NCI-H82 treated with DMSO at 0.1 percent for 48 hours (cell line): ENCODE results near the gene ACHE.
"Not testable (repeated sequence)": the region's sequence is repeated elsewhere in the genome, so short reads cannot be mapped to it uniquely, and the experiment has no call there.

Experiments used
- DNase-seq: peaks from one replicate; lab custom pipeline; 2025; ENCODE audit not compliant: unreplicated experiment; lab: John Stamatoyannopoulos, UW

The ACHE gene

DNA sequence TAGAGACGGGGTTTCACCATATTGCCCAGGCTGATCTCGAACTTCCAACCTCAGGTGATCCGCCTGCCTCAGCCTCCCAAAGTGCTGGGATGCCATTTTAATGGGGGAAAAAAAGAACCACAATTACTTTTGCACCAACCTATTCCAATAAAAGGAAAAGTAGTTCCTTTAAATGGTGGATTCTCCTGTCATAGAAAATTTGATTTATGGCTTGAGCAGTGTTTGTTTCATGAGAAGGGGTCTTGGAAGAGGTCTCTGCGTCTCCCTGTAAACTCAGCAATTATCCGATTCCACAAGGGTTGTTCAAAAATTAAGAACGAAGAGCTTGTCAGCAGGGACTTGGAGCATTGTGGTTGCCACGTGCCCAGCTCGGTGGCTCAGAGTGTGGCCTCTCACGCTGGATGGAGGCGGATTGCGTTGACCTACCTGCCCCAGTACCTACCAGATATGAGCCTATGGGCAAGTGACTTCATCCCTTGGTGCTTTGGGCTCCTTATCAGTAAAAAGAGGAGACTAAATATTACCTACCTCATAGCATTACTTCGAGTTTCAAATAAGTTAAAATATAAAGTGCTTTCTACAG, 31.3 kb downstream of the ACHE start:
- no peak for DNase-seq

DNA sequence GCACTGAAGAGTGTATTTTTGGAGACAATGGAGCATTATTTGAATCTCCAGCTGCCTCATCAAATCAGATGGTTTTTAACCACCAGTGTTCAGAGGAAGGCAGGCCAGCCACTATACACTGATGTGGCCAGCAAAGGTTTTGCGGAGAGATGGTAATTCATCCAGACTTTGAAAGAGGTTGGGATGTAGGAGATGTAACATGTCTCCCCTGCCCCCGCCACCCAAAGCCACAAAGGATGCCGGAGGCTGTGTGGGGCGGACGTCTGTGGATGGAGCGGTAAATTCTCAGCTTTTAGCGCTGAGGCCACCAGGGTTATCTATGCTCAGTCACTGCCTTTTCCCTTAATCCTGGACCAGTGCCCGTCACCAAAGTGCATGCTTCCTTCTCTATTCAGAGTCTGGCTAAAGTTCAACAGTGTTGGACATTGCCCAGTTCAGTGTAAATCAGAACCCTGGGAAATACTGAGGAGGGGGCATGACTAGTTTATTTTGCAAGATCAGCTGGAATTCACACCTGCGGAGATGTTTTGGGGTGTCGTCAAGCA, 32.2 kb downstream of the ACHE start:
- no peak for DNase-seq

DNA sequence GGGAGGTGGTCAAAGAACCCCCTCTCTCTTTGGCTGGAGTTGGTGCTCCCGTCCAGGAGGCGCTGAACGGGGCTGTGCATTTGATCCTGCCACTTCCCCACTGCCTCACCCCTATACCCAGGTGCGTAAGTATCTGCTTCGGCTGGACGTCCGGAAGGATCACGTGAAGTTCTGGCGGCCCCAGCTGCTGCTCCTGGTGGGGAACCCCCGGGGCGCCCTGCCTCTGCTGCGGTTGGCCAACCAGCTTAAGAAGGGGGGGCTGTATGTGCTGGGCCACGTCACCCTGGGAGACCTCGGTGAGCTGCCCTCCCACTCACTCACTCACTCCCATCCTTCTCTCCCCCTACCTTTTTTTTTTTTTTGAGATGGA, 34.1 kb downstream of the ACHE start:
- no peak for DNase-seq

DNA sequence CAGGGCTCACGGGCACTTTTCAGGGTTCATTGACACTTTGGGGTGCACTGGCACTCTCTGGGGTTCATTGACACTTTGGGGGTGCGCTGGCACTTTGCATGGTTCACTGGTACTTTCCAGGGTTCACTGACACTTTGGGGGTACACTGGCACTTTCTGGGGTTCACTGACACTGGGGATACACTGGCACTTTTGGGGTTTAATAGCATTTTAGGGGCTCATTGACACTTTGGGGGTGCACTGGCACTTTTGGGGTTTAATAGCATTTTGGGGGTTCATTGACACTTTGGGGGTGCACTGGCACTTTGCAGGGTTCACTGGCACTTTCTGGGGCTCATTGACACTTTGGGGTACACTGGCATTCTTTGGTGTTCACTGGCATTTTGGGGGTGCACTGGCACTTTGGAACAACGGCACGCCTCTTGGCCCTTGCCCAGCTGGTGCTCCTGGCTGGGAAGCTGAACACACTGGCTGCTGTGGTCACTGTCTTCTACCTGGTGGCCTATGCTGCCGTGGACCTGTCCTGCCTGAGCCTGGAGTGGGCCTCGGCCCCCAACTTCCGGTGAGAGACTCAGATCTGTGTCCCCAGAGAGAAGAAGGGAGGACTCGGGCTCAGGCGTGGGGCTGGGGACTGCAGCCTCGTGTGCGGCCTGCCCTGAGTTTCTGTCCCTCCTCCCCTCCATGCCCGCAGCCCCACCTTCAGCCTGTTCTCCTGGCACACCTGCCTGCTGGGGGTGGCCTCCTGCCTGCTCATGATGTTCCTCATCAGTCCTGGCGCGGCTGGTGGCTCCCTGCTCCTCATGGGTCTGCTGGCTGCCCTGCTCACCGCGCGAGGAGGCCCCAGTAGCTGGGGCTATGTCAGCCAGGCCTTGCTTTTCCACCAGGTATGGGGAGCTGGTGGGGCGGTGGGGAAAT, 34.7 kb downstream of the ACHE start:
- DNase-seq = no peak

DNA sequence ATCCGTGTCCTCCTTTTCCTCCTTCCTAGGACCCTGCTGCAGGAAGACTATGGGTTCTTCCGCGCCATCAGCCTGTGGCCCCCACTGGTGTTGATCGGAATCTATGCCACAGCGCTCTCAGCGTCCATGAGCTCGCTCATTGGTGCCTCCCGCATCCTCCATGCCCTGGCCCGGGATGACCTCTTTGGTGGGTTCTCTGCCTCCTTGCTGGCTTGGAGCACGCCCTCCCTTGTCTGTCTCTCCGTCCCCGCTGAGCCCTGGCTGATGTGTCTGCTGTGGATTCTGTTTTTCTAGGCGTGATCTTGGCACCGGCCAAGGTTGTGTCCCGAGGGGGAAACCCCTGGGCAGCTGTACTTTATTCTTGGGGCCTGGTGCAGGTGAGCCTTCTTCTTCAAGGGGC, 35.8 kb downstream of the ACHE start:
- no peak for DNase-seq

DNA sequence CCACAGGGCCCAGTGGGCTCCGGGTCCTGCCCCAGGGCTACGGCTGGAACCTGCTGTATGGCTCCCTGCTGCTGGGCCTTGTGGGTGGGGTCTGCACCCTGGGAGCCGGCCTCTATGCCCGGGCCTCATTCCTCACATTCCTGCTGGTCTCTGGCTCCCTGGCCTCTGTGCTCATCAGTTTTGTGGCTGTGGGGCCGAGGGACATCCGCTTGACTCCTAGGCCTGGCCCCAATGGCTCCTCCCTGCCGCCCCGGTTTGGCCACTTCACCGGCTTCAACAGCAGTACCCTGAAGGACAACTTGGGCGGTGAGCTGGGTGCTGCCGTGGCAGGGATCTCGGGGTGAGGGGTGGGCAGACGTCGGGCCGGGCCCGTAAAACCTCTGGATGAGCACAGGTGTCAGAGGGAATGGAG, 38.8 kb downstream of the ACHE start:
- DNase-seq = no peak

DNA sequence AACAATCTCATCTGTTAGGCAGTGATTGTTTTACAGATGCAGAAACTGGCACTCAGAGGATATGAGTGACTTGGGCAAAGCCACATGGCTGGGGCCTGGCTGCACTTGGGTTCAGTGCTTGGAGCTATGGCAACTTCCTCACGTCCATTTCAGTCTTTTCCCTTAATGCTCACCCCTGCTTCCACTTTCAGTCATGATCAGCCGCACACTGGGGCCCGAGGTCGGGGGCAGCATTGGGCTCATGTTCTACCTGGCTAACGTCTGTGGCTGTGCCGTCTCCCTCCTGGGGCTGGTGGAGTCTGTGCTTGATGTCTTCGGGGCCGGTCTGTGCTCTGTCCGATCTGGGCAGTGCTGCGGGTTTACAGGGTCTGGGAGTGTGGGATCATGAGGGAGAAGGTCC, 40.2 kb downstream of the ACHE start:
- DNase-seq = no peak

DNA sequence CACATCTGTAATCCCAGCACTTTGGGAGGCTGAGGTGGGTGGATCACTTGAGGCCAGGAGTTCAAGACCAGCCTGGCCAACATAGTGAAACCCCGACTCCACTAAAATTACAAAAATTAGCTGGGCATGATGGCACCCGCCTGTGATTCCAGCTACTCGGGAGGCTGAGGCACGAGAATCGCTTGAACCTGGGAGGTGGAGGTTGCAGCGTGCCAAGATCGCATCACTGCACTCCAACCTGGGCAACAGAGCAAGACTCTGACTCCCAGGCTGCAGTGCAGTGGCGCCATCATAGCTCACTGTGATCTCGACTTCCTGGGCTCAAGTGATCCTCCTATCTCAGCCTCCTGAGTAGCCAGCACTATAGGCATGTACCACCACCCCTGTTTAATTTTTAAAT, 40.8 kb downstream of the ACHE start:
- DNase-seq = not testable (repeated sequence)

DNA sequence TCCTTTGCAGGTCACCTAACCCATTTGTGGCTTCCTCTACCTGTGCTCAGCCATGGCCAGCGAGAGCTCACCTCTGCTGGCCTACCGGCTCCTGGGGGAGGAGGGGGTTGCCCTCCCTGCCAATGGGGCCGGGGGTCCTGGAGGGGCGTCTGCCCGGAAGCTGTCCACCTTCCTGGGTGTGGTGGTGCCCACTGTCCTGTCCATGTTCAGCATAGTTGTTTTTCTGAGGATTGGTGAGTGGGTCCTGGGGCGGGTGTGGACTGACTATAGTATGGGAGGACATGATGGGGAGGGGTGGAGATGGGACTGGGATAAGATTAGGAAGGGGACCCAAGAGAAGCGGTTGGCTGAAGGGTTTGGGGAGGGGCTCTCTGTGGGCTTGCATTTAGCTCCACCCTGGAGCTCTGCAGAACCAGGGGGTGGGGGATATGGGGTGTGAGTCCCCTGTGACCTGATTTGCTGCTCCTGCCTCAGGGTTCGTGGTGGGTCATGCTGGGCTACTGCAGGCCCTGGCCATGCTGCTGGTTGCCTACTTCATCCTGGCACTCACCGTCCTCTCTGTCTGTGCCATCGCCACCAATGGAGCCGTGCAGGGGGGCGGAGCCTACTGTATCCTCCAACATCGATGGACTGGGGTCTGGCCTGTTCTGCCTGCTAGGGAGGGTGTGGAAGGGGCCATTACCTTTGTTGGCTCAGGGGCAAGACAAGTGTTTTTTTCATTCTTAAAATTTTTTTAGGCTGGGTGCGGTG, 41.4 kb downstream of the ACHE start:
- DNase-seq = no peak

DNA sequence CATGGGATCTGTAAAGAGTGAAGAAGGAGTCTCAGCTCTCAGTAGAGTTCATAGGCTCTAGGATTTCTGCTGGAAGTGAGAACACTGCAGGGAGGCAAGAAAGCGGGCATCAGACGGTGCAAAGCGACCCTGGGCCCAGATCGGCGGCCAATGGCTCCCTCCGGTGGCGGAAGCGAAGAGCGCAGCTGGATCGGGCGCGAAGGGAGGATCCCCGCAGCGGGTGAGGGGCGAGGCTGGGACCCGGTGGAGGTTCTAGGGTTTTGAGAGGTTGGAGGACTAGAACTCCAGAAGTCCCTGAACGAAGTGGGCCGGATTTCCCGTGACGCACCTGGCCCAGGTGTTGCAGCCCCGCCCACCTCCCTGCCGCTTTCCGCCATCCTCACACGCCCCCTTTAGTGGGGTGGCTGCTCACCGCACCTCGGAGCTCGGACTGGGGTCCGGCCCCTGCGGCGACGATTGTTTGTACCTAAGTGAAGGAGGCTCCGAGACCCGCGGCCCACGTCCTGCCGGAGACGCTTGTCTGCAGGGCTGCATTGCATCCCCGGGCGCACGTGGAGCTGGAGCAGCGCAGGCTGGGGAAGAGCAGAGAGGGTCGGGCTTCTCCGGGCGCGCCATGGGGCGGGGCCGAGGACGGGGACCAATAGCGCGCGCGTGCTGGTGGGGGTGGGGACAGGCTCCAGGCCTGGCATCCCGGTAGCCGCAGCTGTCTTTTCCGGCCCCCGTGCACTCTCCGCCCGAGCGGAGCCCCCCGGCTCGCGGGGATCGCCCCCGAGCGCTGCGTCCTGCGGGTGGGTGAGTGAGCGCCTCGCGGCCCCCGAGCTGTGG, 43.4 kb downstream of the ACHE start, which contains the start of gene SLC12A9:
Gene SLC12A9, plus strand, starts transcription at position 666 of the 825 bp plus-strand sequence. CDS start 1,485 bp downstream, outside the sequence.
- DNase-seq = peak; percentile 72

DNA sequence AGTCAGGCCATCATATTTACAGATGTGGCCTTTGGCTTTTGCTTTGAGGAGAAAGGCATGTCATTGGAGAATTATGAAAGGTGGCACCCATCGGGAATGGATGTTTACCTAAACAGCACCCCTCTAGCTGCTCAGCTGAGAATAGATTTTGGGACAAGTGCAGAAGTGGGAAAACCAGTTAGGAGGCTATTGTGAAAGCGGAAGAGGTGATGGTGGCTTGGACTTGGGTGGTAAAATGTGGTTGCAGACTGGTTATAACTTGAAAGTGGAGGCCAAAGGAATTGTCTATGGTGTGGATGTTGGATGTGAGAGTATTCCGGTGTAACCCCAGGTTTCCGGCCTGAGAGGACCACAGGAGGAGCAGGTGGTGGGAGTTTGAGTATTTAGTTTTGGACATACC, 48.3 kb downstream of the ACHE start:
- no peak for DNase-seq

DNA sequence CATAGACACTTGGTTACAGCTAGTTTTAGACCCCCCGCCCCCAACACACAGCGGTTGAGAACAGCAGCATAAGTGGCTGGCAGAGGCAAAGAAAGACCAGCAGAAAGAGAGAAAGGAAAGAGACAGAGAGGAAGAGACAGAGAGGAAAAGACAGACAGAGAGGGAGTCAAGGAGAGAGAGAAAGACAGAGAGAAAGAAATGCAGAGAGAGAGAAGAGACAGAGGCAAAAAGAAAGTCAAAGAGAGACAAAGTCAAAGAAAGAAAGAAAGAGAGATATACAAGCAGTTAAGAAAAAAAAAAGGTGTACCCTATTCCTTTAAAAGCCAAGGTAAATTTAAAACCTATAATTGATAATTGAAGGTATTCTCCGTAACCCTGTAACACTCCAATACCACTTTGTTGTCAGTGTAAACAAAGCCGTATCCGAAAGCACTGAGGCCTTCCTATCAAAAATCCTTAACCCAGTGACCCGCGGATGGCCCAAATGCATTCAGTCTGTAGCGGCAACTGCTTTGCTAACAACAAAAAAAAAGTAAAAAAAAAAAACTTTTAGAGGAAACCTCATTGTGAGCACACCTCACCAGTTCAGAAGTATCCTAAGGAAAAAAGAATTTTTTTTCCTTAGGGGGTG, 55.1 kb downstream of the ACHE start:
- DNase-seq = no peak
